Left renal pelvis (tissue), 4 donors: ENCODE results near the gene BPIFA2. TPM values are rescaled to one million over a fixed set of nuclear protein-coding genes. Genes with fewer than 3 reads are reported as not detected.

Source experiments
- DNase-seq, 4 donors: peaks; one replicate each; pipeline ENCODE4 v3.0.0-alpha.2; 2013; ENCODE audit warnings: low read depth in 4 of 4, low spot score in 3 of 4
- polyA plus RNA-seq, 4 donors: library from polyadenylated mRNA; unstranded; fragments of 120-200 nt; gene quantifications; one replicate each; pipeline ENCODE4 v1.2.1, GENCODE V29; 2013; ENCODE audit not compliant: insufficient read length in 4 of 4

BPIFA2 gene
- polyA plus RNA-seq, 4 donors: not detected

DNA sequence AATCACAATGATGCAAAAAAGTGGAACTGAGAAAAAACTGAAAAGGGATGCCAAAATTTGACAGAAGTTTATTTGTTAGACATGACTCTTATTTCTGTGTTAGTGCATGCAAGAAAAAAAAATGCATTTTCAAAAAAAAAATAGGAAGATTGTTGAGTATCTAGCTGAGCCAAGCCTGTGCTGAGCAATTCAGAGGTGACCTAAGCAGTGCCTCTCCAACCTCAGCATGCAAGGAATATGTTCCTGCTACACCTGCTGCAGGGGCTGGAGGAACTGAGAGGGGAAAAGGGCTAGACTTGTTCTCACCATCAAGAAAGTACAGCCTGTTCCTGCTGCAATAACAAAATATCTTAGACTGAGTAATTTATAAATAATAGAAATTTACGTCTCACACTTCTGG is 24.0 kb downstream of the BPIFA2 start:
- DNase-seq: no peak

DNA sequence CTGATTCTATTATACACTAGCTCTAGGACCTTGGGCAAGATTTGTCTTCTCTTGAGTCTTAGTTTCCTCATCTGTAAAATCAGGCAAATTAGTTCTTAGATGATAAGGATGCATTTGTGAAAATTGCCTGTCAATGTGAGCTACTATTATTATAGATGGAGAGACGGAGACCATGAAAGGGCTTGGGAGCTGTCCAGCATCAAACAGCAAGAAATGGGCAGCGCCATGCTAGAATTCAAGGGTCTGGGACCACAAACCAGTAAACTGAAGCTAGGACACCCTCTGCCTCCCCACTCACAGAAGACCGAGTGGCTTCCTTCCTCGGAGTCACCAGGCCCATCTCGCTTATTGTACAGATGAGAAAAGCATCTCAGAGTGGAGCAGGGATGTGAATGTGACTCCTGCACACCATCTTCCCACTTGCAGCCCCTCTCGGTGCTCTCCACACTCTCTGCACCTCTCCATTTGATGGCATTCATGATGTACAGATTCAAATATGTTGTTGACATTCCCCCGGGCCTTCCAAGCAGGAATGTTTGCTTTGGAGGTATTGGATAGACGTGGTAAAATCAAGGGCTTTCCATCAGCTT is 25.0 kb downstream of the BPIFA2 start:
- peak in 1 of 4 donors; percentile 6 for DNase-seq

GRCh38 chr20:33199026-33199425 is 31.1 kb downstream of the BPIFA2 start:
- no peak for DNase-seq

DNA sequence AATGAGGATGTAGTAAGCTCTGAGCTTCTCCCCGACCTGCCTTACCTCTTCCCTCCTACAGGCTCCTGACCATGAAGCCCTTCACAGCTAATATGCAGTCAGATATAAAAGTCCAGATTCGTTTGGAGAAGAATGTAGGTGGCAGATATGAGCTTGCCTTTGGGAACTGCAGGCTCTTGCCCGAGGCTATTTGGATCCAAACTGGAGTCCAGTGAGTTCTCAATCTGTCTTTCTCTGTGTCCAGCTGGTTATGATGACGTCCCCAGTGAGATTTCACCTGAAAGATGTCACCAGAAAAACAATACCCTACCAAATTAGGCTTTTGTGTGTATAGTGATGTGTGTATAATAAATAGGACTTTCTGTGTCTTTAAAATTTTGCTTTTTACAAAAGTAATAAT is 34.5 kb downstream of the BPIFA2 start:
- no peak for DNase-seq

- DNase-seq: no peak
Observed at GRCh38 chr20:33203444-33203843, 35.5 kb downstream of the BPIFA2 start.

DNA sequence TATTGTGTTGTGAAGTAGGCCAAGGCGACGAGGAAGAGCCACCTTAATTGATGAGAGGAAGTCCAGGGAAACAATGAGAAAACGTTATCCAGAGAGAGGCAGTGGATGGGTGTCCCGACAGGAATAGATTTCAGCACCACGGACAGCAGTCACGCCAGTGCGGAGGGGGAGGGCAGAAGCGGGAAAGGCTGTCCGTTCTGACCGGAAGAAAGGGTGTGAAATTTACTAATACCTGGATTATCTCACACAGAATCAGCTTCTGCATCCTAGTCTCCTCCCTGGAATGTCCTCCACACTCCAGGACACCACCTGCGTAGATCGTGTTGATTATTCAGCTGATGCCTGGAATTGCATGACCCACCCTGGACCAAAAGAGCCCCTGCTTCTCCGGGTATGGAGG is 41.8 kb downstream of the BPIFA2 start:
- DNase-seq: peak; percentile 57 to 72 (median 68)

DNA sequence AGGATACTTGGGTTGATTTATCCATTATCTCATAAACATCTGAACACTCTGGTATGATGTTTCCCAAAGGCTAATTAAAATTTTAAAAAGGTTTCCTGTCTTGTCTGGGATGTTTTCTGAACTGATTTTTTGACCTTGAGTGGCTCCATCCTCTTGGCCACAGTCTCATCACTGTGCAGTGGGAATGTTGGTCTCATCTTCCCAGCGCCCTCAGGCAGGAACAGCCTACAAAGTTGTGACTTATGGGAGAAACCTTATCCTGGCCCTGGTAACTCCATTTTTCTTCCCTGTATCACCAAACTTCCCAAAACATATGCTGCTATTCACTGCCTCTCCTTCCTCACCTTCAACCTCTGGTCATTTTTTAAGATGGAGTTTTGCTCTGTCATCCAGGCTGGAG is 42.4 kb downstream of the BPIFA2 start:
- no peak for DNase-seq

GRCh38 chr20:33211817-33212424 is 44.0 kb downstream of the BPIFA2 start:
- DNase-seq: peak in 3 of 4 donors; percentile 10 to 44 (median 12)

GRCh38 chr20:33217052-33217451 is 49.1 kb downstream of the BPIFA2 start, which contains the start of gene BPIFA3:
Gene BPIFA3, plus strand, starts transcription at chr20:33217352. Its CDS starts 185 bp downstream, at chr20:33217537.
- no peak for DNase-seq

GRCh38 chr20:33224399-33224798 is 56.4 kb downstream of the BPIFA2 start:
- DNase-seq: no peak

DNA sequence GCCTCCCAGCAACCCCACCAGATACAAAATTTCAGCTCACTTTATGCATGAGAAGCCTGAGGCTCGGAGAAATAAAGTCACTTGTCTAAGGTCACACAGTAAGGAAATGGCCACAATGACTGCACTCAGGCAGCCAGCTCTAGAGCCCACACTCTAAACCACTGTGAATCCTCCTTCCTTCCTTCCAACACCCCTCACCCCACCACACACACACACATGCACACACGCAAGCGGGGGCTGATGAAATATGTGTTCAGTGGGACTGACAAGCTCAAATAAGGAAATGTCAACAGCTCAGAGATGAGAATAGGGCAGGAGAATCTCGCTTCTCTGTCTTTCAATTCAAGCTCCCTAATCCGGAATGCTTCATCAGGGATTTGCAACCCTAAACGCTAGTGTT is 61.9 kb downstream of the BPIFA2 start:
- DNase-seq: no peak

Other genes with a start within 250 kb of the BPIFA2 start
- not detected for gene SUN5, start 163.7 kb upstream of the BPIFA2 start, polyA plus RNA-seq
- not detected for gene BPIFB2, start 160.5 kb upstream of the BPIFA2 start, polyA plus RNA-seq
- not detected for gene BPIFB6, start 136.5 kb upstream of the BPIFA2 start, polyA plus RNA-seq
- gene BPIFB3, start 114.3 kb upstream of the BPIFA2 start, polyA plus RNA-seq: not detected
- not detected for gene BPIFB4, start 88.5 kb upstream of the BPIFA2 start, polyA plus RNA-seq
- not detected for gene BPIFA3, start 49.2 kb downstream of the BPIFA2 start, polyA plus RNA-seq
- not detected for gene BPIFA1, start 67.8 kb downstream of the BPIFA2 start, polyA plus RNA-seq
- gene BPIFB1, start 115.1 kb downstream of the BPIFA2 start, polyA plus RNA-seq: 1 to 10 TPM in 1 of 4 donors, not detected in 3; 2.6 TPM
- 10 to 100 TPM; 26.3 to 47.2 (median 34.2) TPM for gene CDK5RAP1, start 233.4 kb downstream of the BPIFA2 start, polyA plus RNA-seq